Measurements from ENCODE around the gene HIVEP2. TPM values are rescaled to one million over a fixed set of nuclear protein-coding genes. Genes with fewer than 3 reads are reported as not detected.

The HIVEP2 gene
- total RNA-seq, 1 donor from 2014 or later: 18.6 TPM

- Histone ChIP-seq H3K36me3 (no peaks in the 10 kb centered on the region), H3K4me3 (no peak overlapping the region), H3K4me1 (no peaks in the 10 kb centered on the region), H3K9me3 (no peaks in the 10 kb centered on the region), H3K27ac (no peak overlapping the region), H3K27me3 (no peaks in the 10 kb centered on the region)
- DNase-seq (no peak), ATAC-seq (no peak)
- intact Hi-C loops (cut with DNase I): no loop called here
- TF ChIP-seq, protein P1, sequence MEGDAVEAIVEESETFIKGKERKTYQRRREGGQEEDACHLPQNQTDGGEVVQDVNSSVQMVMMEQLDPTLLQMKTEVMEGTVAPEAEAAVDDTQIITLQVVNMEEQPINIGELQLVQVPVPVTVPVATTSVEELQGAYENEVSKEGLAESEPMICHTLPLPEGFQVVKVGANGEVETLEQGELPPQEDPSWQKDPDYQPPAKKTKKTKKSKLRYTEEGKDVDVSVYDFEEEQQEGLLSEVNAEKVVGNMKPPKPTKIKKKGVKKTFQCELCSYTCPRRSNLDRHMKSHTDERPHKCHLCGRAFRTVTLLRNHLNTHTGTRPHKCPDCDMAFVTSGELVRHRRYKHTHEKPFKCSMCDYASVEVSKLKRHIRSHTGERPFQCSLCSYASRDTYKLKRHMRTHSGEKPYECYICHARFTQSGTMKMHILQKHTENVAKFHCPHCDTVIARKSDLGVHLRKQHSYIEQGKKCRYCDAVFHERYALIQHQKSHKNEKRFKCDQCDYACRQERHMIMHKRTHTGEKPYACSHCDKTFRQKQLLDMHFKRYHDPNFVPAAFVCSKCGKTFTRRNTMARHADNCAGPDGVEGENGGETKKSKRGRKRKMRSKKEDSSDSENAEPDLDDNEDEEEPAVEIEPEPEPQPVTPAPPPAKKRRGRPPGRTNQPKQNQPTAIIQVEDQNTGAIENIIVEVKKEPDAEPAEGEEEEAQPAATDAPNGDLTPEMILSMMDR (IDR thresholded peaks at IDR 0.05): no peak
These were observed 28.1 kb downstream of the HIVEP2 start for GRCh38 chr6:142916881-142917280.

DNA sequence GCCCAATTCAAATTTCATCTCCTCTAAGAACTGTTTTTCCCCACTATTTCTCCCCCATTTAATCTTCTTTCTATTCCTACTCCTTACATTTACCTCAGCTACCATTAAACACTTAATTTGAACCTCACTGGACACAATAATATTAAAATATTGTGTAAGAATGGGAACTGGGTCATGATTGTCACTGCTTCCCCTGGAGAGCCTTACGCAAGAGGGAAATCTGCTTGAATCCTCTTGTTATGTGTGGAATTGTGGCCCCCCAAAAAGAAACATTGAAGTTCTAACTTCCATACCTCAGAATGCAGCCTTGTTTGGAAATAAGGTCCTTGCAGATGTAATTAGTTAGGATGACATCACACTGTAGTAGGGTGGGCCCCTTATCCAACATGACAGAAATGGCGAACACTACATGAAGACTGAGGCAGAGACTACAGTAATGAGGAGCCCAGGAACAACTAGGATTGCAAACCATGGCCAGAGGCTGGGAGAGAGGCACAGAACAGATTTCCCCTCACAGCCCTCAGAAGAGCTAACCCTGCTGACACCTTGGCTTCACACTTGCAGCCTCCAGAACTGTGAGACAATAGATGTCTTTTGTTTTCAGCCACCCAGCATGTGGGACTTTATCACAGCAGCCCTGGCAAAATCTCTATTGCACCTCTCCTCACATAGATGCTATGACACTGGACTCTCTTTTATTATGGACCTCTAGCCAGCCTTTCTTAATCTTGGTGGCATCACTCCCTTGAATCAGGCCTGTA lies 29.9 kb downstream of the HIVEP2 start:
- DNase-seq (no peak), ATAC-seq (no peak)
- Histone ChIP-seq H3K36me3 (no peaks in the 10 kb centered on the region), H3K27me3 (no peaks in the 10 kb centered on the region), H3K27ac (no peak overlapping the region), H3K4me1 (no peaks in the 10 kb centered on the region), H3K4me3 (no peak overlapping the region), H3K9me3 (no peaks in the 10 kb centered on the region)
- TF ChIP-seq, protein P1 (IDR thresholded peaks at IDR 0.05): no peak
- intact Hi-C loops (cut with DNase I): no loop called here

DNA sequence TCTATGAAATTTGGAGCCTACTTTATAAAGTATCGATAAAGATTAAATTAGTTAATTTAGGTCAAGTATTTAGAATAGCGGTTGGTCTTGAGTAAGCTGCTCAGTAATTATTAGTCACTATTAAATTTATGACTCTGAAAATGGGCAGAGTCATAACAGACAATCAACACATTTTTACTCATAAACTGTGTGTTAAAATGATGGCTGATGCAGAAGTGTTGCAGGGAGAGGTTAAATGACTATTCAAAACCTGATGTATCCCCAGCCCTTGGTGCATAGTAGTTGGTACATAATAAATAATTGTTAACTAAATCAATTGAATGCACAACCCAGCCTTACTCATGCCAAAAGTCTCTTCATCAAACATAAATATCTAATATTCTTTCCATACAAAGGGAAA lies 30.6 kb downstream of the HIVEP2 start:
- TF ChIP-seq, protein P1 (IDR thresholded peaks at IDR 0.05): no peak
- ATAC-seq (no peak), DNase-seq (no peak)
- no peaks in the 10 kb centered on the region for H3K27me3 ChIP-seq
- intact Hi-C loops (cut with DNase I): no loop called here
- H3K4me3 ChIP-seq: no peak overlapping the region
- no peak overlapping the region for H3K27ac ChIP-seq
- no peaks in the 10 kb centered on the region for H3K9me3 ChIP-seq
- H3K4me1 ChIP-seq: no peaks in the 10 kb centered on the region
- no peaks in the 10 kb centered on the region for H3K36me3 ChIP-seq

- Histone ChIP-seq H3K27ac (no peak overlapping the region), H3K4me1 (no peaks in the 10 kb centered on the region), H3K9me3 (no peaks in the 10 kb centered on the region), H3K27me3 (no peaks in the 10 kb centered on the region), H3K36me3 (no peaks in the 10 kb centered on the region), H3K4me3 (no peak overlapping the region)
- intact Hi-C loops (cut with DNase I): no loop called here
- DNase-seq: peak; percentile 57
- ATAC-seq: peak; percentile 82
- TF ChIP-seq, protein P1 (IDR thresholded peaks at IDR 0.05): no peak
These were observed 31.4 kb downstream of the HIVEP2 start for GRCh38 chr6:142913511-142914047.

DNA sequence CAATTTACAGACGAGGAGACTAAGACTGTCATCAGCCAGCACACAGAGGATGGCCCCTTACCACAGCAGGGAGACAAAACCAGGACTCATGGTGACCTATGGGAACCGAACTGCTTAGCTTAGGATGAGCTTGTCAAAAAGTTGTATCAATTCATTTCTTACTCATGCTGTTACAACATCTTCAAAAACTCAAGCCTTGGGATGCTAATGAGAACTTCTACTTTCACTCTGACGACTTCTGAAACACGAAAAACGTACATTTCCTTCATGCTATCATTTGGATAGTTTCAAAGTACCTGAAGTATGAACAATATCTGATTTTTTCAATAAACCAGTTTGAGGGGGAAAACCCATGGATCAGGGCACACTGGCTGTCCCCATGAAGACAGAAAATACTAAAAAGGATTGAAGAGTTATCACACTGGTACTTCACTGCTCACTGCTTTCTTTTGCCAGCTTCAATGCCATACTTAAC lies 31.9 kb downstream of the HIVEP2 start:
- DNase-seq (no peak), ATAC-seq (peak; percentile 27)
- no peak overlapping the region for H3K27ac ChIP-seq
- intact Hi-C loops (cut with DNase I): no loop called here
- H3K27me3 ChIP-seq: no peaks in the 10 kb centered on the region
- H3K4me1 ChIP-seq: no peaks in the 10 kb centered on the region
- TF ChIP-seq, protein P1 (IDR thresholded peaks at IDR 0.05): no peak
- no peaks in the 10 kb centered on the region for H3K36me3 ChIP-seq
- no peak overlapping the region for H3K4me3 ChIP-seq
- H3K9me3 ChIP-seq: no peaks in the 10 kb centered on the region

All from upper lobe of right lung (tissue), 1 donor.